Sigmoid colon (tissue), 4 donors: ENCODE data around the gene RS1.

Source experiments
- CTCF ChIP-seq, 4 experiments: fragments of 450-650 bp in 3 of 4; fragments of 200-600 bp in 1 of 4; IDR thresholded peaks; one replicate each; pipeline ENCODE4 v1.5.1; 2016 to 2019; ENCODE audit warnings: antibody characterized with exemption in 4 of 4, mild to moderate bottlenecking in 3 of 4, moderate library complexity in 2 of 4
- EP300 ChIP-seq, 4 donors: sonication (generic); formaldehyde crosslinking; IDR thresholded peaks; one replicate each; pipeline ENCODE4 v1.6.1; 2017; ENCODE audit warnings: antibody characterized with exemption in 4 of 4
- POLR2A ChIP-seq, 2 donors: fragments of 450-650 bp; IDR thresholded peaks; one replicate each; pipeline ENCODE4 v1.6.1; 2016; ENCODE audit warnings: antibody characterized with exemption in 2 of 2, mild to moderate bottlenecking in 2 of 2, moderate library complexity in 2 of 2
- POLR2AphosphoS5 ChIP-seq, 4 donors: sonication (generic); formaldehyde crosslinking; IDR thresholded peaks; one replicate each; pipeline ENCODE4 v1.6.1; 2017; ENCODE audit warnings: antibody characterized with exemption in 4 of 4

- no peak for TF ChIP-seq CTCF (IDR thresholded peaks at IDR 0.05)
- no peak for TF ChIP-seq EP300 (IDR thresholded peaks at IDR 0.05)
- TF ChIP-seq POLR2AphosphoS5 (IDR thresholded peaks at IDR 0.05), result no peak
- TF ChIP-seq POLR2A (IDR thresholded peaks at IDR 0.05), result no peak
Measured at GRCh38 chrX:18624599-18624998, 47.3 kb downstream of the RS1 start.
